GM19395 (cell line): ENCODE results near the gene NTF3.

ENCODE experiments used
- ATAC-seq: cut with Tn5 transposase; IDR thresholded peaks from one replicate; pipeline ENCODE4 v1.9.1; 2021; ENCODE audit warnings: mild to moderate bottlenecking, moderate library complexity; ENCODE audit not compliant: unreplicated experiment

The NTF3 gene

DNA sequence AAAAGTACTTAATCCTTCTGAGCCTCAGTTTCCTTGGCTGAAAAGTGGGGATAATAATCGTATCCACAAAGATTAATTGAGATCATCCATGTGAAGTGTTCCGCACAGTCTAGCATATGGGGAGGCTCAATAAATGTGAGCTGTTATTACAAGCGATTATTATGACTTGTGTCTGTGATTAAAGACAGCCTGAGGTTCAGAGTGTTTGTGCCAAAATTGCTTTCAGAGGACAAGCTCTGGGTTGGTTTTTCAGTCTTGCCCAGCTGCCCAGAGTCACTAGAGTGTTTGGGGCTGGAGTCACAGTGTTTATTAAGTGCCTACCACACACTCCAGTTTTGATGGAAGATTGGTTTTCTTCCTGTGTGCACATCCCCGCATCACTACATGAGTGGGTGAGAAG, 53.5 kb downstream of the NTF3 start:
- no peak for ATAC-seq

DNA sequence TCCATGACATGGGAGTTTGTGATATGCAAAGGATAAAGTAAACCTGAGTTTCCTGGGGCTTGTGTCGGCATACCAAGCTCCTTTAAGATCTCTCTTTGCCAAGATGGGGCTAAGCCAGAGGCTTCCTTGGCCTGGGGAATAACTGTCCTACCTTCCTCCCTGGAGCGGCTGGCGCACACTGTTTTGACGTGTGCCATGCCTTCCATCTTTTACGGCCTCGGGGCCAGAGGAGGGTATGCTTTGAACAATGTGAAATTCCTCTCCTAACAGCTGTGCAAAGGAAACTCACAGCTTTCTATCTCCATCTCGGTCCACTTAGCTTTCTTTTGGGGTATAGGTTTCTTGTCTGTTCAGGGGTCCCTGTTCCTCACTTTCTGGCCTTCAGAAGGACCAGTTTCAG, 55.2 kb downstream of the NTF3 start:
- ATAC-seq = no peak

DNA sequence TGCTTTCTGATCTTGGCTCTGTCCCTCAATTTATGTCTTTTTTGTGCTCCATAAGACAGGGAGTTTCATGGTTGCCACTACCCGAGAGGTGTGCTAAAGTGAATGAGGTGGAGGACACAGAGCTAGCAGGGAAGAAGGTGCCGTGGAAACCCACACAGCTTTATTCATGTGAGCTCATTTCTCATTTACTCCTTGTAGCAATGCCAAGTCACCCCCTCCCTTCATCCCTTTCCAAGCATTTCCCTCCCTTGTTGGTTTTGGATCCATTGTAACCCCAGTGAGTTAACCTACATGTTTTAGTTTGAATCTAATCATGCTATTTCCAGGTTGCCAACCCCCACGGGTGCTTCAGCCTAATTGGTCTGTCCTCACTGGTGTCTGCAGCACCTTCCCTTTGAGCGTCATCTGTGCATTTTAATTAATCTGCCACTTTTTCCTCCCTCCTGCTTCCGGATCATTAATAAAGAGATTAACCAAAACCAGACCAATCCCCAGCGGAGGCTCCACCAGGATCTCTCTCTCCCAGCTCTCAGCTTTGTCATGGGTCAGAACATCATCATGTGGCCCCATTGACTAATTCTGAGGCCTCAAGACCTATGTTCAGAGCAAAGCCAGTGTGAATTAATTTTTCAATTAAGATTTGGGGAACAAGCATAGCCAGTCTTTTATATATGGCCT, 56.2 kb downstream of the NTF3 start:
- no peak for ATAC-seq

DNA sequence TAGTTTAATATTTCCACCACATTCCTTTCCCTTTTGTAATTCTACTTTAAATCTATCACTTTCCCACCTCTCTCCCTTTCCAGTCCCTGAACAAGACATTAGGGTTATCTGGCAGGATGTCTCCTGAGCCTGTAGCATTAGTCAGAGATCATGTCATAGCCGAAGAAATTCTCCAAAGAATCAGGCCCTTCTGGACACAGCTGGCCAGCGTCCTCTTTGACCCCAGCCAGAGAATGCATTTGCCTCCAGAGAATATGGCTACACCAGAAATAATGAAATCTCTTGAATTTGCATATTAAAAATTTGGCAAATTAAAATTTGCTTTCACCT, 56.7 kb downstream of the NTF3 start:
- ATAC-seq = no peak

DNA sequence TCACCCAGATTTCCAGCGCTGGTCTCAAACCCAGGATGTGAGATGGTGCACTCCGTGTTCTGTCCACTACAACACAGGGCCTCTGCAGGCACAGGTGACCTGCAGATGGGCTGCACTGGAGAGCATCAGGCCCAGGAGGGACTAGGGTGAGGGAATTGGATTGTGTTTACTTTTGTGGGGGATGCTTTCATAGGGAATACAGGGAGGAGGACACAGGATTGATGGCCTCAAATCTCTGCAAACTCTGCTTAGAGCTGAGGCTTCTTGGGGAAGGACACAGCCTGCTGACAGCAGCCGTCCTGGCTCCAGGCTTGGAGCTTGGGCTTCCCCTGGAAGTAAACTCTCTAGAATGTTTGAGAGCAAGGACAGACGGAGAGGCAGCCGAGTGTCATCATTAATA, 57.1 kb downstream of the NTF3 start:
- ATAC-seq = no peak

DNA sequence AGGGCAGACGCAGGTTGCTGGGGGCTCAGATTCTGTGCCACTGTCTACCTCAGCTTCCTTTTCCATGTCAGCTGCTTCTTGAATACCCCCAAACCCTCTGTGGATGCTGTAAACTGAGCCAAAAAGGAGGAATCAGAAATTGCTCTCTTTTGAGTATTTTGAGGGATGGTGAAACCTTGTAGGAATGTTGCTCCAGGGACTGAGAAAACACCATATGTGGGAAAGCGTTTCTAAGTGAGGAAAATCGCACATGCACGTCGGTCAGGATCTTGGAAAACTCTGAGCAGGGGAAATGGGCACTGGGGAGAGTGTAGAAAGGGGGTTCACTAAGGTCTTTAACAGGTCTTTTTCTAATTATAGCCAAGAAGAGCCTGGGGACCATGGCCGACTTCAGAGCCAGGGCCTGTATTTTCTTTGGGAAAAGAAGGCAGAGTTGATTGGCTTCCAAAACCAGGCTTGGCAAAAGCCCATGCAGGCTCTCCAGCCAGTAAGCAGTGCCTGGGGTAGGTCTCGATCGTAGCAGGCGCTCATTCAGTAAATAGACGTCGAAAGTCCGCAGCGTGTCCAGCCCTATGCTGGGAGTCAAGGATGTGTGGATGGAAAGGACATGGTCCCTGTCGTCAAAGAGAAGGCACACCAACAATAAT, 58.0 kb downstream of the NTF3 start:
- ATAC-seq = no peak

DNA sequence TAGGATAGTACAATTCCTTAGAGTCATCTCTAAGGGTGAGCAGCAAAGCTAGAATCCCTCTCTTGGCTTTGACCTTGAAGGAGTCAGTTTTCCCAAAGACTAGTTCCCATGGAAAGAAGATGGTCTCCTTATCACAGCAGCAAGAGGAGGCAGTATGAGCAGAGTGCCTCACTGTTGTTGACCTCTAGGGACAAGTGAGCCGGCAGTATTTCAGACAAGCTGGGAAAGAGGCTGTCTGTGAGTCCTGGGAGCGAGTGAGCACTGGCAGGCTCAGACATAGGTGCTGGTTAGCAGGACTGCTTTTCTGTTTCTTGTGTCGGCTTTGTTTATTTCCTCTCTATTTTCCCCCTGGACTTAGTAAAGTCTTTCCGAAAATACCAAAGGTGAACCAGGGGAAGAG, 60.7 kb downstream of the NTF3 start:
- no peak for ATAC-seq

DNA sequence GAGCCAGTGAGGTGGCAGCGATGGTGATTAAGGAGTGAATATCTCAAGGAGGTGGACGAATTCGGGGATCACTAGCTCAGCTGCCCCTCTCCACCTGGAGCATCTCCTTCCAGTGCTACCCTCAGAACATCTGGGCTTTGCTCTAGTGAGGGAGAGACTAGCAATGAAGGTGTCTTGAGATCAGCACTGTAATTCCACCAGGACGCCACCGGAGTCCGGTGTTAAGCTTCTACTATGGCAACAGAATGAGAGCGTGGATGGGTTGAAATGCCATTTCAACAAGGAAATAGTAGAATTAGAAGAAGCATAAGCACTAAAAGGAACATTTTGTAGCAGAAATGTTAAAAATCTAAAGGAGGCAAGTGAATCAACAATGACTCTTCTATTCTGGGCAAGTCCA, 61.1 kb downstream of the NTF3 start:
- ATAC-seq = no peak

DNA sequence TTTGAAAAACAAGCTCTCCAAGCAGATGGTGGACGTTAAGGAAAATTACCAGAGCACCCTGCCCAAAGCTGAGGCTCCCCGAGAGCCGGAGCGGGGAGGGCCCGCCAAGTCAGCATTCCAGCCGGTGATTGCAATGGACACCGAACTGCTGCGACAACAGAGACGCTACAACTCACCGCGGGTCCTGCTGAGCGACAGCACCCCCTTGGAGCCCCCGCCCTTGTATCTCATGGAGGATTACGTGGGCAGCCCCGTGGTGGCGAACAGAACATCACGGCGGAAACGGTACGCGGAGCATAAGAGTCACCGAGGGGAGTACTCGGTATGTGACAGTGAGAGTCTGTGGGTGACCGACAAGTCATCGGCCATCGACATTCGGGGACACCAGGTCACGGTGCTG, 62.4 kb downstream of the NTF3 start:
- ATAC-seq = no peak

DNA sequence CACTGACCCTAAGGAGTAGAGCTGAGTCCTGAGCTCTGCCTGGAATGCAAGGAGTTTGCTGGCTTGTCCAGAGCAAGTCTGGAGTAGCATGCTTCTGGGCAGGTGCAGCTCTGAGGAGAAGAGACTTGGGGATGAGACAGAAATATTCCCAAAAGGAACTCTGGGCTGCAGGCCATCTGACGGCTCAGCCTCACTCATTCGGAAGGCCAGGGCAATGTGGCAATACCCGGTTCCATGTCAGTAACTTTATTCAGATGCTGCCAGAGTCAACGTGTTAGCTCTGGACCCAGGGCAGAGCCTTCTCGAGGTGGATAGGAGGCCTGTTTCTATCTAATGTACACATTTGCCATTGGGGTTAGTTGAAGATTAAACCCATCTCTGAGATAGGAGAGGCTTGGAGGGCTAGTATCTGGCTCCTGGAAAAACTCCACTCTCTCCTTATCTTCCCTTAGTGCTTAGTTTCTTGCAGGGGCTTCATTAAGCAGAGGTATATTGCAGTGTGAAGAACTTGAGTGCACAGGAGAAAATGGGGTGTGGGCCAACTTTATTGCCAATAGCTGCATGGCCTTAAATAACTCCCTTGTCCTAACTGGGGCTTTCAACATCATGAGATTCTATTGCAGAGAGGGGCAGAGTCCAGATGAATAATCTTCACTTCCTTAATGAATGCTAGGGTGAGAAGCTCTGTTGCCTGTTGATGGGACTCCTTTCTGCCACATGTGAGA, 65.6 kb downstream of the NTF3 start:
- ATAC-seq = no peak

DNA sequence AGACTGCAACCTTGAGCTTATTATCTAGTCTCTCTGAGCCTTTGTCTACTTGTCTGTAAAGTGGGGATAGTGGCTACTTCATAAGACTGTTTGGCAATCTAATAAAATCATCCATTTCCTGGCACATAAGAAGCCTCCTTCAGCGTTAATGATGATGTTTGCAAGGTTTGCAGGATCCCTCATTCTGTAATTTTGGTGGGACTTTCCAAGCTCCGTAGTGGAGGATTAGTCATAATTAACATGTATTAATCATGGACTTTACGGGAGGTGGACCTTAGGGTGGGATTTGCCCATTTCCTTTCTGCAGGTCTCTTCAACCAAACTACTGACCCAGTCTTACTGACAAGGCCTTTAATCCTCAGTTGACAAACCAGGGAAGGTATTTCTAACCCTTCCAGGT, 66.2 kb downstream of the NTF3 start:
- ATAC-seq = no peak

DNA sequence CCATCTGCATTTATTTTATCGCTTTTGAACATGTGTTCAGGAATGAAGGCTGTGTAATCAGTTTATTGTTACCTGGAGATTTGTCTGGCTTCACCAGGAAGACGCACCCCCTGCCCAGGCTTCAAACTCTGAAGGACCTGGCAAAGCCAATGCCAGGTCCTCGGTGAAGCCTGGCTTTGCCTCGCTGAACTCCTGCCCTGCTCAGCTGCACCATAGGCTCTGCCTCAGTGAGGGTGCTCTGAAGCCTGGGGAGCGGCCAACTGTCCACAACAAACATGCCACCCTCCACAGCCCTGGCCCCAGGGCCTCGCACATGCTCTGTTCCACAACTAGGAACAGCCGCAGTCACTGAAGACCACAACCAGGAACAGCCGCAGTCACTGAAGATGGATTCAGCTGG, 66.9 kb downstream of the NTF3 start:
- ATAC-seq = no peak

DNA sequence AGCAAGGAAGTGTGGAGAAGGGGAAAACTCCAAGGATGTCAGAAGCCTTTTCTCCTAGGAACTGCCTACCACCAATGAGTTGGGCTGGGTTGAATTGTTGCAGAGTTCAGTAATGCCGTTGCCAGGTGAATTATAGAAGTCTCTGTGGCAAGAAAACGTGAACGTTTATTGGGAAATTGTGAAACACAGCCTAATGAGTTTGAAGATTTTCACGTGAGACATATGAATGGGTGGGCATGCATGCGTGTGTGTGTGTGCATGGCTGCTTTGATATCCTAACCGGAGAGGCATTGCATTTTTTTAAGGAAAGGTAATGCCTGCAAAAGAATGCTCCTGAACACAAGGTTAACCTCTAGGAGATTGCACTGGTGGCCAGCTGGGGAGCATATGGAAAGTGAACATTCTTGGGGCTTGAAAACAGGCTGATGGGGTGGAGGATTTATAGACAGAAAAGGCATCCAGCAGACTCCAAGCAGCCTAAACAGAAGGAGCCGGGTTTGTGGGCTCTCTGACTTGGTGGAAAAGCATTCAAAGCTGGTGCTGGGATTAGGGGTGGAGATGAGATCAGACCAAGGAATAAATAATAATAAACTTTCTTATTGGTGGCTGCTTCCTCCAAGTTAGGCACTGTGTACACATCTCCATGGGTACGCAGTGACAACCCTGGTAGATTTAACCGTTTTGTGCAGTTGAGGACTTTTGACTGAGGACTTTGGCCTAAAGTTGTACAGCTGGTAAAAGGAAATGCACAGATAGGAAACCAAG, 67.8 kb downstream of the NTF3 start:
- ATAC-seq = no peak

DNA sequence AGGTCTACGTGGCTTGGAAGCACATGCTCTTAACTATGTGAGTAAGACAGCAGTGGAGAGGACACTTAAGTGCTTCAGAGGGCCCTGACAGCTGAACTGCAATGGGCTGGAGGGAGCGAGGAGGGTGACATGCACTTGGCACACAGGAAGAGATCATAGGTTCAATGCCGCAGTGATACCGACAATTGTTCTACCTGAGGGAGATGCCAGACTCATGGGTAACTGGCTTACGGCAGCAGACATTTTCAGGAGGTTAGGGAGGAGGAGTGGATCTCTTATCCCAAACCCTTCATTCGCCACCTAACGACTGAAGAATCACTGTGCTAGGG, 68.4 kb downstream of the NTF3 start:
- no peak for ATAC-seq

DNA sequence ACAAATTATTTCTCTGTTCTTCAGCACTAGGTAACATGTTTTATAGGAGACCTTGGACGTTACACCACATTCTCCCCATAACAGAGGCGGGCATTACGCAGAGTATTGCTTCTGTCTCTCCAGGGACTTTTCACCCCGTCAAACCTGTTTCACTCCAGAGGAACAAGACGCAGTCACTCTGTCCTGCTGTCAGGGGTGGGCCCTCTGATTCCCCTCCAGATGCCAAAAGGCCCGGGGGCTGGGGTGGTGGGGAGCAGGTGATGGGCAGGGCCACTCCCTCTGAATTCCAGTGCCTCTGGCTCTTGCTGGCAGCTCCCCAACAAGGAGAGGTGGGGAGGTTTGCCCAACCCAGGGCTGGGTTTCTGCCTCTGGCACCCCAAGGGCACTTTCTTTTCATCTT, 71.9 kb downstream of the NTF3 start:
- ATAC-seq = no peak

DNA sequence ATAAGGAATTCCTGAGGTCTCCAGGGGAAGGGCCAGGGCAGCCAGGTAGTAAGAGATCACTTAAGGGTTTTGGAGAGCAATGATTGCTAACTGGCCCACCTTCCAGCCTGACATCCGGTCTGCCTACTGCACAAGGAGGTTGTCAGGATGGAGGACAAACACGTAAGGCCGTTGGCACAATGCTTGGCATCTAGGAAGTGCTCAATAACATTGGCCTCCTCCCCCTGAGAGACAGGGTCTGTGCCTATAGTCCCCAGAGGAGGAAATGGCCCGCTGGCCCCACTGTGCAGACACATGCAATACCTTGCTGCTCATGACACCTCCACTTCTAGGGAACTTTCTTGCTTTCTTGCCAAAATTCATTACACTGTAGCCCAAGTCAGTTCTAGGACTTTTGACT, 73.2 kb downstream of the NTF3 start:
- ATAC-seq = no peak

DNA sequence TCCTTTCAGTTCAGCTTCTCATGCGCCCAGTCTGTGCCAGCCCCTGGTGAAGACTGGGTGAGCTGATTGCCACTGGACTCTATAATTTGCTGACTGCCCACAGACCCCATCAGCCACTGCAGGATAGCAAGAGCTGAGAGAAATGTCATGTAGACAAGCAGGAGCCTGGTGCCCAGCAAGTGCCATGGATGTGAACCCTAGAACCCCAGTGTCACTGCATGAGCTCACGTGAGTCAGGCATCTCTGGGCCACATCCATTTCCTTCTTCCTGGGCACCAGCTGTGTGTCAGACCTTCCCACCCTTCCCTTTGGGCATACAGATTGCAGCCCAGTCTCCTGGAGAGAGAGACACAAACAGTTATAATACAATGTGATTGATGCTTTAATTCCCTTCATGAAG, 73.8 kb downstream of the NTF3 start:
- ATAC-seq = no peak

DNA sequence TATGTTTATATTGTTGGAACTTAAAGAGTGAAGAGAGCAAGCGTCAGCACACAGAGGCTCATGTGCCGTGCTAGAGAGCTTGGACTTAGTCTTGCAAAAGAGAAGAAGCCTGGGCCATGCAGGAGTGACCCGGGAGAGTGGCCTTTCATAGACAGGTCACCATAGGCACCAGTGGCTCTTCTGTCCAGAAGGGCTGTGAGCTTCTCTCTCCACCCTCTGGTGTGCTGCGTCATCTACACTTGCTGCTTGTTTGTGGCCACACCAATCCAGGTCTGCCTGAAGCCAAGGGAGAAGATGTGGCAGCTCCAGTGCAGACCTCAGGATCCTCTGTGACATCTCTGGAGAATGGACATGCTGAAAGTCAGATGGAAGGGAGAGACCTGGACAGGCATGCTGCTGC, 74.4 kb downstream of the NTF3 start:
- ATAC-seq = no peak

DNA sequence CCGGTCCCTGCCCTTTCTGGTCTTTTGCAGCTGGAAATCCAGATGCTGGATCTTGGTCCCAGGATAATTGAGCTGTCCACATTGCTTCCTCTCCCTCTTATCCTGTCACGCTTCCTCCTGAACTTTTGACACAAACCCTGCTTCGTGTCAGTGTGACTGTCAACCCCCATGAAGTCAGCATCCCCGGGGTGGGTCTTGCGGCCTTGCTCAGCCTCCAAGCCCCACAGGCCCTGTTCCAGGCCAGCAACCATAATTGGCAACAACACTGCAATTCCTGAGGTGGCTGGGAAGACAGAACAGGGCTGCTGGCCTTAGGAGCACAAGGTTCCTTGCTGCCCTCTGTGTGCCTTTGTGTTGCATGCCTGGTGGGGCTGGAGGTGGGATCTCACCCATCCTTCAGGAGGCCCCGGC, 74.9 kb downstream of the NTF3 start:
- no peak for ATAC-seq

DNA sequence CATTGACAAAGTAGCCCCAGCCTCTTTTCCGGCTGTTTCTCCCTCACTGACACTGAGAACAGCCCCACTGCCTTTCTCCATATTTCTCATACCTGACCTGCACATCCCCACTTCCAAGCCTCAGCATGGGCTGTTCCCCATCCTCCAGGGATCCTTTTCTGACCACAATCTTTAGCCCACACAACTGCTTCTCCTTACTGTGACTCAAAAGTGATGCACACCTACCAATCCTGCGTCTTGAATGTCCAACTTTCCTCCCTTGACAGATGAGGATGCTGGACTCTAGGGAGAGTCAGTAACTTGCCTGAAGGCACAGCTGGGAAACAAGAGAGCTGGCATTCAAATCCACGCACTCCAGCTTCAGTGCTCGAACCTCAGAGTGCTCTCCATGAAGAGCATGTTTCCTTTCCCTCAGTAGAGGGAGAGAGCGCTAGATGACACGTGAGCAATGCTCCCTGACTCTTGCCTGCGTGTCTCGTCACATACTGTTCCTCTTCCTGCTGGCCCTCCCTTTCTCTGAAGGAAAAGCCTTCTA, 75.6 kb downstream of the NTF3 start:
- no peak for ATAC-seq

DNA sequence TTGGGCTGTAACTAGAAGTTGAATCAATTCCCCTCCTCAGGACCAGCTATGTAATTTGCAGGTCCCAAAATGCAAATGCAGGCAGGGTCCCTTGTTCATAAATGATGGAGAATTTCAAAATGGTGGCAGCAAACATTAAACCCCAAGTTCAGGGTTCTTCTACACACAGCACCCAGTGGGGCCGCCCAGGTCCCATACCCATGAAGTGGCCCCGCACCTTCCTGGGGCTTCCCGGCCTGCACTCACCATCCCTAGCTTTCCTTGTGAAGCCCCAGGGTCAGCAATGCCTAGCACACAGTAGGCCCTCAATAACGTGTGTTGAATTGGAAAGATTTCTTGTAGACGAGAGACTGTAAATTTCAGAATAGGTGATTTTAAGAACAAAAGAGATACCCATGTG, 76.0 kb downstream of the NTF3 start:
- no peak for ATAC-seq

DNA sequence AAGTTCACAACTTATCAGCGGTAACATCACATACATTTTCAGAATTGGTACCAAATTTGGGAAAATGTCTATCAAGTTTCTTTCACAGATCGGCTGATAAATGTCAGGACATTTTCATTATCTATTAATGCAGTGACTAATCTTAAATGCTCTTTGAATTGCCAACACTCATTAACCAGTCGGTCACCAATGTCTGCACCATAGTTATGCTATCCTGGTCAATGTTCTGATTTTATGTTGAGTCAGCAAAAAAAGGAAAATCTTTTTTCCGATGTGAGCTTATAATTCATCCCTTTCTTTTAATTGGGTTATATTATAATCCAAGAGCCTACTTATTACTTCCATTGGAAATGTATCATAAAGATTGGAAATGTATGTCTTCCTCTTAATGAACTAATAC, 77.2 kb downstream of the NTF3 start:
- ATAC-seq = no peak
